ENCODE results near the gene SVEP1.

The SVEP1 gene

GRCh38 chr9:110512817-110513216 is 66.7 kb downstream of the SVEP1 start:
- peaks cover 15 to 38% (median 30%) of the 10 kb centered on the region in 5 donors for H3K36me3 ChIP-seq (ENCODE audit: control insufficient read depth in 5 of 5, insufficient read depth in 5 of 5, low read length in 5 of 5)
- no peaks in the 10 kb centered on the region for H3K27me3 ChIP-seq (ENCODE audit: control insufficient read depth in 5 of 5, insufficient read depth in 4 of 5, low read length in 5 of 5)
- H3K4me3 ChIP-seq (ENCODE audit: low read depth in 1 of 5, low read length in 5 of 5): no peak overlapping the region
- H3K27ac ChIP-seq (ENCODE audit: low read depth, low read length): no peak overlapping the region
- no peak overlapping the region for H3K9ac ChIP-seq (ENCODE audit: low read length in 5 of 5)
- no peaks in the 10 kb centered on the region for H3K9me3 ChIP-seq (ENCODE audit: control insufficient read depth in 5 of 5, low read length in 5 of 5)
- H3K4me1 ChIP-seq (ENCODE audit: control insufficient read depth in 5 of 5, insufficient read depth in 5 of 5, low read length in 5 of 5): peaks cover 0 to 3% (median 0%) of the 10 kb centered on the region in 5 donors

- no peak overlapping the region for H3K27ac ChIP-seq (ENCODE audit: low read depth, low read length)
Measured at GRCh38 chr9:110509792-110510191, 69.7 kb downstream of the SVEP1 start.

GRCh38 chr9:110502842-110503241 is 76.7 kb downstream of the SVEP1 start:
- Histone ChIP-seq H3K27ac (ENCODE audit: low read depth, low read length) (no peak overlapping the region), H3K4me1 (ENCODE audit: control insufficient read depth in 5 of 5, insufficient read depth in 5 of 5, low read length in 5 of 5) (peaks cover 0 to 2% (median 0%) of the 10 kb centered on the region in 5 donors), H3K36me3 (ENCODE audit: control insufficient read depth in 5 of 5, insufficient read depth in 5 of 5, low read length in 5 of 5) (peaks cover 6 to 28% (median 16%) of the 10 kb centered on the region in 5 donors), H3K4me3 (ENCODE audit: low read depth in 1 of 5, low read length in 5 of 5) (no peak overlapping the region), H3K9ac (ENCODE audit: low read length in 5 of 5) (no peak overlapping the region), H3K27me3 (ENCODE audit: control insufficient read depth in 5 of 5, insufficient read depth in 4 of 5, low read length in 5 of 5) (no peaks in the 10 kb centered on the region), H3K9me3 (ENCODE audit: control insufficient read depth in 5 of 5, low read length in 5 of 5) (no peaks in the 10 kb centered on the region)

More at GRCh38 chr9:110509792-110510191, 69.7 kb downstream of the SVEP1 start:
- no peaks in the 10 kb centered on the region for H3K9me3 ChIP-seq (ENCODE audit: control insufficient read depth in 5 of 5, low read length in 5 of 5)
- H3K4me3 ChIP-seq (ENCODE audit: low read depth in 1 of 5, low read length in 5 of 5): no peak overlapping the region
- no peak overlapping the region for H3K9ac ChIP-seq (ENCODE audit: low read length in 5 of 5)
- H3K27me3 ChIP-seq (ENCODE audit: control insufficient read depth in 5 of 5, insufficient read depth in 4 of 5, low read length in 5 of 5): no peaks in the 10 kb centered on the region
- peaks cover 0 to 3% (median 0%) of the 10 kb centered on the region in 5 donors for H3K4me1 ChIP-seq (ENCODE audit: control insufficient read depth in 5 of 5, insufficient read depth in 5 of 5, low read length in 5 of 5)
- peaks cover 15 to 44% (median 30%) of the 10 kb centered on the region in 5 donors for H3K36me3 ChIP-seq (ENCODE audit: control insufficient read depth in 5 of 5, insufficient read depth in 5 of 5, low read length in 5 of 5)

- Histone ChIP-seq H3K4me1 (ENCODE audit: control insufficient read depth in 5 of 5, insufficient read depth in 5 of 5, low read length in 5 of 5) (peaks cover 0 to 2% (median 0%) of the 10 kb centered on the region in 5 donors), H3K27me3 (ENCODE audit: control insufficient read depth in 5 of 5, insufficient read depth in 4 of 5, low read length in 5 of 5) (no peaks in the 10 kb centered on the region), H3K27ac (ENCODE audit: low read depth, low read length) (no peak overlapping the region), H3K9ac (ENCODE audit: low read length in 5 of 5) (no peak overlapping the region), H3K9me3 (ENCODE audit: control insufficient read depth in 5 of 5, low read length in 5 of 5) (no peaks in the 10 kb centered on the region), H3K4me3 (ENCODE audit: low read depth in 1 of 5, low read length in 5 of 5) (no peak overlapping the region), H3K36me3 (ENCODE audit: control insufficient read depth in 5 of 5, insufficient read depth in 5 of 5, low read length in 5 of 5) (peaks cover 6 to 42% (median 31%) of the 10 kb centered on the region in 5 donors)
Measured at GRCh38 chr9:110499608-110500007, 79.9 kb downstream of the SVEP1 start.

- Histone ChIP-seq H3K9ac (ENCODE audit: low read length in 5 of 5) (no peak overlapping the region), H3K4me3 (ENCODE audit: low read depth in 1 of 5, low read length in 5 of 5) (no peak overlapping the region), H3K27ac (ENCODE audit: low read depth, low read length) (no peak overlapping the region), H3K36me3 (ENCODE audit: control insufficient read depth in 5 of 5, insufficient read depth in 5 of 5, low read length in 5 of 5) (peaks cover 15 to 30% (median 23%) of the 10 kb centered on the region in 5 donors), H3K9me3 (ENCODE audit: control insufficient read depth in 5 of 5, low read length in 5 of 5) (no peaks in the 10 kb centered on the region), H3K4me1 (ENCODE audit: control insufficient read depth in 5 of 5, insufficient read depth in 5 of 5, low read length in 5 of 5) (peaks cover 0 to 10% (median 0%) of the 10 kb centered on the region in 5 donors), H3K27me3 (ENCODE audit: control insufficient read depth in 5 of 5, insufficient read depth in 4 of 5, low read length in 5 of 5) (no peaks in the 10 kb centered on the region)
Measured at GRCh38 chr9:110487196-110487595, 92.3 kb downstream of the SVEP1 start.

GRCh38 chr9:110486218-110486617 is 93.3 kb downstream of the SVEP1 start:
- Histone ChIP-seq H3K9ac (ENCODE audit: low read length in 5 of 5) (no peak overlapping the region), H3K4me3 (ENCODE audit: low read depth in 1 of 5, low read length in 5 of 5) (no peak overlapping the region), H3K27me3 (ENCODE audit: control insufficient read depth in 5 of 5, insufficient read depth in 4 of 5, low read length in 5 of 5) (no peaks in the 10 kb centered on the region), H3K27ac (ENCODE audit: low read depth, low read length) (no peak overlapping the region), H3K36me3 (ENCODE audit: control insufficient read depth in 5 of 5, insufficient read depth in 5 of 5, low read length in 5 of 5) (peaks cover 15 to 32% (median 25%) of the 10 kb centered on the region in 5 donors), H3K4me1 (ENCODE audit: control insufficient read depth in 5 of 5, insufficient read depth in 5 of 5, low read length in 5 of 5) (peaks cover 0 to 10% (median 0%) of the 10 kb centered on the region in 5 donors), H3K9me3 (ENCODE audit: control insufficient read depth in 5 of 5, low read length in 5 of 5) (no peaks in the 10 kb centered on the region)

GRCh38 chr9:110479481-110479880 is 100.1 kb downstream of the SVEP1 start:
- no peak overlapping the region for H3K4me3 ChIP-seq (ENCODE audit: low read depth in 1 of 5, low read length in 5 of 5)
- peaks cover 0 to 4% (median 0%) of the 10 kb centered on the region in 5 donors for H3K4me1 ChIP-seq (ENCODE audit: control insufficient read depth in 5 of 5, insufficient read depth in 5 of 5, low read length in 5 of 5)
- no peaks in the 10 kb centered on the region for H3K9me3 ChIP-seq (ENCODE audit: control insufficient read depth in 5 of 5, low read length in 5 of 5)
- H3K36me3 ChIP-seq (ENCODE audit: control insufficient read depth in 5 of 5, insufficient read depth in 5 of 5, low read length in 5 of 5): peaks cover 2 to 41% (median 35%) of the 10 kb centered on the region in 5 donors
- H3K27me3 ChIP-seq (ENCODE audit: control insufficient read depth in 5 of 5, insufficient read depth in 4 of 5, low read length in 5 of 5): no peaks in the 10 kb centered on the region
- H3K27ac ChIP-seq (ENCODE audit: low read depth, low read length): no peak overlapping the region
- no peak overlapping the region for H3K9ac ChIP-seq (ENCODE audit: low read length in 5 of 5)

GRCh38 chr9:110476251-110476650 is 103.3 kb downstream of the SVEP1 start:
- Histone ChIP-seq H3K4me3 (ENCODE audit: low read depth in 1 of 5, low read length in 5 of 5) (no peak overlapping the region), H3K9me3 (ENCODE audit: control insufficient read depth in 5 of 5, low read length in 5 of 5) (no peaks in the 10 kb centered on the region), H3K9ac (ENCODE audit: low read length in 5 of 5) (no peak overlapping the region), H3K27me3 (ENCODE audit: control insufficient read depth in 5 of 5, insufficient read depth in 4 of 5, low read length in 5 of 5) (no peaks in the 10 kb centered on the region), H3K27ac (ENCODE audit: low read depth, low read length) (no peak overlapping the region), H3K36me3 (ENCODE audit: control insufficient read depth in 5 of 5, insufficient read depth in 5 of 5, low read length in 5 of 5) (peaks cover 0 to 37% (median 30%) of the 10 kb centered on the region in 5 donors), H3K4me1 (ENCODE audit: control insufficient read depth in 5 of 5, insufficient read depth in 5 of 5, low read length in 5 of 5) (peaks cover 0 to 4% (median 0%) of the 10 kb centered on the region in 5 donors)

- Histone ChIP-seq H3K4me1 (ENCODE audit: control insufficient read depth in 5 of 5, insufficient read depth in 5 of 5, low read length in 5 of 5) (peaks cover 0 to 4% (median 0%) of the 10 kb centered on the region in 5 donors), H3K9ac (ENCODE audit: low read length in 5 of 5) (no peak overlapping the region), H3K27me3 (ENCODE audit: control insufficient read depth in 5 of 5, insufficient read depth in 4 of 5, low read length in 5 of 5) (no peaks in the 10 kb centered on the region), H3K9me3 (ENCODE audit: control insufficient read depth in 5 of 5, low read length in 5 of 5) (no peaks in the 10 kb centered on the region), H3K36me3 (ENCODE audit: control insufficient read depth in 5 of 5, insufficient read depth in 5 of 5, low read length in 5 of 5) (peaks cover 3 to 37% (median 36%) of the 10 kb centered on the region in 5 donors), H3K4me3 (ENCODE audit: low read depth in 1 of 5, low read length in 5 of 5) (no peak overlapping the region), H3K27ac (ENCODE audit: low read depth, low read length) (no peak overlapping the region)
Measured at GRCh38 chr9:110472111-110472510, 107.4 kb downstream of the SVEP1 start.

- Histone ChIP-seq H3K36me3 (ENCODE audit: control insufficient read depth in 5 of 5, insufficient read depth in 5 of 5, low read length in 5 of 5) (peaks cover 10 to 47% (median 33%) of the 10 kb centered on the region in 5 donors), H3K4me1 (ENCODE audit: control insufficient read depth in 5 of 5, insufficient read depth in 5 of 5, low read length in 5 of 5) (no peaks in the 10 kb centered on the region), H3K27me3 (ENCODE audit: control insufficient read depth in 5 of 5, insufficient read depth in 4 of 5, low read length in 5 of 5) (no peaks in the 10 kb centered on the region), H3K9me3 (ENCODE audit: control insufficient read depth in 5 of 5, low read length in 5 of 5) (no peaks in the 10 kb centered on the region), H3K9ac (ENCODE audit: low read length in 5 of 5) (no peak overlapping the region), H3K27ac (ENCODE audit: low read depth, low read length) (no peak overlapping the region), H3K4me3 (ENCODE audit: low read depth in 1 of 5, low read length in 5 of 5) (no peak overlapping the region)
Measured at GRCh38 chr9:110468950-110469349, 110.6 kb downstream of the SVEP1 start.

Measured in subcutaneous abdominal adipose tissue (tissue), 5 donors.